Measurements from ENCODE around the gene COPZ1. TPM values are rescaled to one million over a fixed set of nuclear protein-coding genes. Genes with fewer than 3 reads are reported as not detected.

COPZ1 gene
- total and polyA plus RNA-seq, 9 of the 15 experiments (the other 6 are each of a cell fraction or from before 2014, with no cell fraction given) = 137 to 487 (median 233) TPM

DNA sequence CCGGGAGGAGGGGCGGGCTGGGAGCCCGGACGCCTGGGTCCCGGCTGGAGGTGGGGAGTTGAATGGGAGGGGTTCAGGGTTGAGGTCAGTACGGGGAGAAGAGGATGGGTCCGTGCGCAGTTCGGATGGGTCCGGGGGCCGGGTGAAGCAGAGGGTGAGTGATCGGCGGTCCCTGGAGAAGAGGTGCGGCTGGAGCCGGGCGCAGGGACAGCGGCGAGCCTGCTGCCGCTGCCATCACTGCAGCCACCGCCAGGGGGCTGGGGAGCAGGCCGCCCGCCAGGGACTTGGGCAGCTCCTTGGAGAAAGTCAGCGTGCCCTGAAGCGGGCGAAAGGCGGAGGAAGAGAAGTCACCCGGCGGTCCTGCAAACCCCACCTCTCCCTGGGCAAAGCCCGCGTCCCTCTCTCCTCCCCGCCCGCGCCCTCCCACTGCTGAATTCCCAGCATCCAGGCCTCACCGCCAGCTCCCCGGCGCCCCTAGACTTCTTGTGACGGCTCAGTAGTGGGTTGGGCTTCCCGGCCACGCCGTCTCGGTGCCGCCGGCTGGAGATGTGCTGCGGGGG lies 45.3 kb downstream of the COPZ1 start (continued):
- no peak for TF ChIP-seq STAT5A (IDR thresholded peaks at IDR 0.05; ENCODE audit: borderline replicate concordance, low read length)
- TF ChIP-seq MCM5 (IDR thresholded peaks at IDR 0.05; ENCODE audit: low read depth) = no peak
- TF ChIP-seq, protein P1, sequence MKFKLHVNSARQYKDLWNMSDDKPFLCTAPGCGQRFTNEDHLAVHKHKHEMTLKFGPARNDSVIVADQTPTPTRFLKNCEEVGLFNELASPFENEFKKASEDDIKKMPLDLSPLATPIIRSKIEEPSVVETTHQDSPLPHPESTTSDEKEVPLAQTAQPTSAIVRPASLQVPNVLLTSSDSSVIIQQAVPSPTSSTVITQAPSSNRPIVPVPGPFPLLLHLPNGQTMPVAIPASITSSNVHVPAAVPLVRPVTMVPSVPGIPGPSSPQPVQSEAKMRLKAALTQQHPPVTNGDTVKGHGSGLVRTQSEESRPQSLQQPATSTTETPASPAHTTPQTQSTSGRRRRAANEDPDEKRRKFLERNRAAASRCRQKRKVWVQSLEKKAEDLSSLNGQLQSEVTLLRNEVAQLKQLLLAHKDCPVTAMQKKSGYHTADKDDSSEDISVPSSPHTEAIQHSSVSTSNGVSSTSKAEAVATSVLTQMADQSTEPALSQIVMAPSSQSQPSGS (CRISPR knock-in tag; IDR thresholded peaks at IDR 0.05) = no peak
- peak; percentile 55 for TF ChIP-seq RBBP5 (IDR thresholded peaks at IDR 0.05; ENCODE audit: borderline replicate concordance, insufficient read depth, low read length, poor library complexity, severe bottlenecking)
- TF ChIP-seq ZEB2 (IDR thresholded peaks at IDR 0.05) = no peak
- TF ChIP-seq, protein P2, sequence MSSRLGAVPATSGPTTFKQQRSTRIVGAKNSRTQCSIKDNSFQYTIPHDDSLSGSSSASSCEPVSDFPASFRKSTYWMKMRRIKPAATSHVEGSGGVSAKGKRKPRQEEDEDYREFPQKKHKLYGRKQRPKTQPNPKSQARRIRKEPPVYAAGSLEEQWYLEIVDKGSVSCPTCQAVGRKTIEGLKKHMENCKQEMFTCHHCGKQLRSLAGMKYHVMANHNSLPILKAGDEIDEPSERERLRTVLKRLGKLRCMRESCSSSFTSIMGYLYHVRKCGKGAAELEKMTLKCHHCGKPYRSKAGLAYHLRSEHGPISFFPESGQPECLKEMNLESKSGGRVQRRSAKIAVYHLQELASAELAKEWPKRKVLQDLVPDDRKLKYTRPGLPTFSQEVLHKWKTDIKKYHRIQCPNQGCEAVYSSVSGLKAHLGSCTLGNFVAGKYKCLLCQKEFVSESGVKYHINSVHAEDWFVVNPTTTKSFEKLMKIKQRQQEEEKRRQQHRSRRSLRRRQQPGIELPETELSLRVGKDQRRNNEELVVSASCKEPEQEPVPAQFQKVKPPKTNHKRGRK (tag; IDR thresholded peaks at IDR 0.05) = no peak
- TF ChIP-seq RAD21 (CRISPR knock-in tag; conservative IDR thresholded peaks at IDR 0.05 in 1 of 2, IDR thresholded peaks at IDR 0.05 in 1 of 2) = peak; percentile 59 to 83
- peak; percentile 85 for TF ChIP-seq SMC3 (conservative IDR thresholded peaks at IDR 0.05; ENCODE audit: insufficient read depth, low read depth, low read length)
- no peak for TF ChIP-seq PTBP1 (IDR thresholded peaks at IDR 0.05; ENCODE audit: low read depth, low read length)
- TF ChIP-seq KDM1A (IDR thresholded peaks at IDR 0.05) = no peak
- TF ChIP-seq, protein P3, sequence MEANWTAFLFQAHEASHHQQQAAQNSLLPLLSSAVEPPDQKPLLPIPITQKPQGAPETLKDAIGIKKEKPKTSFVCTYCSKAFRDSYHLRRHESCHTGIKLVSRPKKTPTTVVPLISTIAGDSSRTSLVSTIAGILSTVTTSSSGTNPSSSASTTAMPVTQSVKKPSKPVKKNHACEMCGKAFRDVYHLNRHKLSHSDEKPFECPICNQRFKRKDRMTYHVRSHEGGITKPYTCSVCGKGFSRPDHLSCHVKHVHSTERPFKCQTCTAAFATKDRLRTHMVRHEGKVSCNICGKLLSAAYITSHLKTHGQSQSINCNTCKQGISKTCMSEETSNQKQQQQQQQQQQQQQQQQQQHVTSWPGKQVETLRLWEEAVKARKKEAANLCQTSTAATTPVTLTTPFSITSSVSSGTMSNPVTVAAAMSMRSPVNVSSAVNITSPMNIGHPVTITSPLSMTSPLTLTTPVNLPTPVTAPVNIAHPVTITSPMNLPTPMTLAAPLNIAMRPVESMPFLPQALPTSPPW (CRISPR knock-in tag; IDR thresholded peaks at IDR 0.05) = no peak
- no peak for TF ChIP-seq RBM39 (optimal IDR thresholded peaks at IDR 0.05; ENCODE audit: low read depth, low read length)
- TF ChIP-seq, protein P4, sequence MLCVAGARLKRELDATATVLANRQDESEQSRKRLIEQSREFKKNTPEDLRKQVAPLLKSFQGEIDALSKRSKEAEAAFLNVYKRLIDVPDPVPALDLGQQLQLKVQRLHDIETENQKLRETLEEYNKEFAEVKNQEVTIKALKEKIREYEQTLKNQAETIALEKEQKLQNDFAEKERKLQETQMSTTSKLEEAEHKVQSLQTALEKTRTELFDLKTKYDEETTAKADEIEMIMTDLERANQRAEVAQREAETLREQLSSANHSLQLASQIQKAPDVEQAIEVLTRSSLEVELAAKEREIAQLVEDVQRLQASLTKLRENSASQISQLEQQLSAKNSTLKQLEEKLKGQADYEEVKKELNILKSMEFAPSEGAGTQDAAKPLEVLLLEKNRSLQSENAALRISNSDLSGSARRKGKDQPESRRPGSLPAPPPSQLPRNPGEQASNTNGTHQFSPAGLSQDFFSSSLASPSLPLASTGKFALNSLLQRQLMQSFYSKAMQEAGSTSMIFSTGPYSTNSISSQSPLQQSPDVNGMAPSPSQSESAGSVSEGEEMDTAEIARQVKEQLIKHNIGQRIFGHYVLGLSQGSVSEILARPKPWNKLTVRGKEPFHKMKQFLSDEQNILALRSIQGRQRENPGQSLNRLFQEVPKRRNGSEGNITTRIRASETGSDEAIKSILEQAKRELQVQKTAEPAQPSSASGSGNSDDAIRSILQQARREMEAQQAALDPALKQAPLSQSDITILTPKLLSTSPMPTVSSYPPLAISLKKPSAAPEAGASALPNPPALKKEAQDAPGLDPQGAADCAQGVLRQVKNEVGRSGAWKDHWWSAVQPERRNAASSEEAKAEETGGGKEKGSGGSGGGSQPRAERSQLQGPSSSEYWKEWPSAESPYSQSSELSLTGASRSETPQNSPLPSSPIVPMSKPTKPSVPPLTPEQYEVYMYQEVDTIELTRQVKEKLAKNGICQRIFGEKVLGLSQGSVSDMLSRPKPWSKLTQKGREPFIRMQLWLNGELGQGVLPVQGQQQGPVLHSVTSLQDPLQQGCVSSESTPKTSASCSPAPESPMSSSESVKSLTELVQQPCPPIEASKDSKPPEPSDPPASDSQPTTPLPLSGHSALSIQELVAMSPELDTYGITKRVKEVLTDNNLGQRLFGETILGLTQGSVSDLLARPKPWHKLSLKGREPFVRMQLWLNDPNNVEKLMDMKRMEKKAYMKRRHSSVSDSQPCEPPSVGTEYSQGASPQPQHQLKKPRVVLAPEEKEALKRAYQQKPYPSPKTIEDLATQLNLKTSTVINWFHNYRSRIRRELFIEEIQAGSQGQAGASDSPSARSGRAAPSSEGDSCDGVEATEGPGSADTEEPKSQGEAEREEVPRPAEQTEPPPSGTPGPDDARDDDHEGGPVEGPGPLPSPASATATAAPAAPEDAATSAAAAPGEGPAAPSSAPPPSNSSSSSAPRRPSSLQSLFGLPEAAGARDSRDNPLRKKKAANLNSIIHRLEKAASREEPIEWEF (CRISPR knock-in tag; IDR thresholded peaks at IDR 0.05) = no peak
- TF ChIP-seq CXXC5 (CRISPR knock-in tag; IDR thresholded peaks at IDR 0.05) = peak; percentile 61
- TF ChIP-seq, protein P5, sequence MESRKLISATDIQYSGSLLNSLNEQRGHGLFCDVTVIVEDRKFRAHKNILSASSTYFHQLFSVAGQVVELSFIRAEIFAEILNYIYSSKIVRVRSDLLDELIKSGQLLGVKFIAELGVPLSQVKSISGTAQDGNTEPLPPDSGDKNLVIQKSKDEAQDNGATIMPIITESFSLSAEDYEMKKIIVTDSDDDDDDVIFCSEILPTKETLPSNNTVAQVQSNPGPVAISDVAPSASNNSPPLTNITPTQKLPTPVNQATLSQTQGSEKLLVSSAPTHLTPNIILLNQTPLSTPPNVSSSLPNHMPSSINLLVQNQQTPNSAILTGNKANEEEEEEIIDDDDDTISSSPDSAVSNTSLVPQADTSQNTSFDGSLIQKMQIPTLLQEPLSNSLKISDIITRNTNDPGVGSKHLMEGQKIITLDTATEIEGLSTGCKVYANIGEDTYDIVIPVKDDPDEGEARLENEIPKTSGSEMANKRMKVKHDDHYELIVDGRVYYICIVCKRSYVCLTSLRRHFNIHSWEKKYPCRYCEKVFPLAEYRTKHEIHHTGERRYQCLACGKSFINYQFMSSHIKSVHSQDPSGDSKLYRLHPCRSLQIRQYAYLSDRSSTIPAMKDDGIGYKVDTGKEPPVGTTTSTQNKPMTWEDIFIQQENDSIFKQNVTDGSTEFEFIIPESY (CRISPR knock-in tag; IDR thresholded peaks at IDR 0.05) = peak; percentile 97
- TF ChIP-seq ZNF224 (CRISPR knock-in tag; IDR thresholded peaks at IDR 0.05) = no peak
